BLaER1 treated with 17β-estradiol and CSF1 and Interleukin-3, amounts not matched to agents 10 nM and 100 nM (cell line): ENCODE measurements around the gene KIF16B.

ENCODE experiments used
- H3K27ac ChIP-seq, 11 experiments: shearing (Covaris generic); formaldehyde crosslinking; 2 replicates each; pipeline ENCODE4 v1.8.1; 2022
- H3K27me3 ChIP-seq, 11 experiments: shearing (Covaris generic); formaldehyde crosslinking; 2 replicates each; pipeline ENCODE4 v1.8.1; 2022
- H3K36me3 ChIP-seq, 11 experiments: shearing (Covaris generic); formaldehyde crosslinking; 2 replicates each; pipeline ENCODE4 v1.8.1; 2022
- H3K4me1 ChIP-seq, 10 experiments: shearing (Covaris generic); formaldehyde crosslinking; 2 replicates each; pipeline ENCODE4 v1.8.1; 2022
- H3K4me2 ChIP-seq, 11 experiments: shearing (Covaris generic); formaldehyde crosslinking; 2 replicates each; pipeline ENCODE4 v1.8.1; 2022
- H3K4me3 ChIP-seq, 10 experiments: shearing (Covaris generic); formaldehyde crosslinking; 2 replicates each; pipeline ENCODE4 v1.8.1; 2022
- H3K9ac ChIP-seq, 11 experiments: shearing (Covaris generic); formaldehyde crosslinking; 2 replicates each; pipeline ENCODE4 v1.8.1; 2022
- H3K9me3 ChIP-seq, 11 experiments: shearing (Covaris generic); formaldehyde crosslinking; replicated peaks in 1 of 11; 2 replicates each; pipeline ENCODE4 v1.8.1; 2022
- H4K20me1 ChIP-seq, 11 experiments: shearing (Covaris generic); formaldehyde crosslinking; 2 replicates each; pipeline ENCODE4 v1.8.1; 2022
- Cebpa-rat ChIP-seq, 11 experiments: shearing (Covaris generic); IDR thresholded peaks; 2 replicates each; pipeline ENCODE4 v1.8.1; 2022

Gene KIF16B

GRCh38 chr20:16316513-16316912 is 256.7 kb downstream of the KIF16B start:
- Histone ChIP-seq H3K9me3 (peaks cover 0 to 45% (median 19%) of the 10 kb centered on the region in 11 experiments; a peak in 15 of 22 replicates), H3K27ac (no peak overlapping the region), H3K4me1 (peaks cover 20 to 29% (median 24%) of the 10 kb centered on the region in 10 experiments), H3K4me3 (no peak overlapping the region), H3K36me3 (peaks cover 3 to 66% (median 32%) of the 10 kb centered on the region in 11 experiments; a peak in 17 of 22 replicates), H3K4me2 (no peak overlapping the region), H3K9ac (no peak overlapping the region), H4K20me1 (no peaks in the 10 kb centered on the region), H3K27me3 (no peaks in the 10 kb centered on the region)
- no peak for TF ChIP-seq Cebpa-rat (IDR thresholded peaks at IDR 0.05)

DNA sequence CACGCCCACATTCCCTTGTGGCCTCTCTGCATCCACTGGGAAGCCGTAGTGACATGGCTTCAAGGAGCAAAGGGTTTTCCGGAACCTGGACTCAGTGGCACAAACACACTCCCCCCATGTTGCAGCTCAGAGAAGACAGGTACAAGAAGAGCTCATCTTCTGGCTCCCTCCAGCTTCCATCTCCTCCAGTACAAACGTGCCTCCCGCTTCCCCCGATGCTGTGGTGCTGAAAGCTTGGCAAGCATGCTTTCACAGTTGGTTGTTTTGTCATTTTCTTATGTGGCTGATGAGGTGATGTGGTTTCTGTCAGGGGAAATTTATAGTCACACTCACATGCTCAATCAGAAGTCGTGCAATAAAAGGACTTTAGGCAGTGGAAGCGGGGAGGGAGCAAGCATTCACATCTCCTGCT is 258.5 kb downstream of the KIF16B start:
- peak overlapping the region in 1 of 11 experiments; percentile 7; a peak in 1 of 22 replicates for H3K9ac ChIP-seq
- H3K4me3 ChIP-seq = no peak overlapping the region
- no peaks in the 10 kb centered on the region for H4K20me1 ChIP-seq
- TF ChIP-seq Cebpa-rat (IDR thresholded peaks at IDR 0.05) = no peak
- H3K27ac ChIP-seq = no peak overlapping the region
- H3K4me1 ChIP-seq = peaks cover 20 to 29% (median 24%) of the 10 kb centered on the region in 10 experiments
- peak overlapping the region; percentile 3 to 68 (median 51); a peak in 19 of 22 replicates for H3K4me2 ChIP-seq
- H3K9me3 ChIP-seq = peaks cover 0 to 49% (median 19%) of the 10 kb centered on the region in 11 experiments; a peak in 15 of 22 replicates
- H3K27me3 ChIP-seq = no peaks in the 10 kb centered on the region
- peaks cover 7 to 81% (median 48%) of the 10 kb centered on the region in 11 experiments; a peak in 20 of 22 replicates for H3K36me3 ChIP-seq

- TF ChIP-seq Cebpa-rat (IDR thresholded peaks at IDR 0.05) = no peak
- H3K9ac ChIP-seq = 0 out of 22 replicates have a peak overlapping the region, but pooled peaks of 1 of the 11 experiments have one; percentile 7
- H3K27me3 ChIP-seq = no peaks in the 10 kb centered on the region
- H3K27ac ChIP-seq = no peak overlapping the region
- peaks cover 0 to 46% (median 19%) of the 10 kb centered on the region in 11 experiments; a peak in 14 of 22 replicates for H3K9me3 ChIP-seq
- H4K20me1 ChIP-seq = no peaks in the 10 kb centered on the region
- H3K4me3 ChIP-seq = no peak overlapping the region
- H3K36me3 ChIP-seq = peaks cover 7 to 81% (median 49%) of the 10 kb centered on the region in 11 experiments; a peak in 20 of 22 replicates
- peaks cover 20 to 29% (median 24%) of the 10 kb centered on the region in 10 experiments for H3K4me1 ChIP-seq
- peak overlapping the region; percentile 3 to 68 (median 51); a peak in 17 of 22 replicates for H3K4me2 ChIP-seq
These were observed 258.9 kb downstream of the KIF16B start for GRCh38 chr20:16314320-16314719.

DNA sequence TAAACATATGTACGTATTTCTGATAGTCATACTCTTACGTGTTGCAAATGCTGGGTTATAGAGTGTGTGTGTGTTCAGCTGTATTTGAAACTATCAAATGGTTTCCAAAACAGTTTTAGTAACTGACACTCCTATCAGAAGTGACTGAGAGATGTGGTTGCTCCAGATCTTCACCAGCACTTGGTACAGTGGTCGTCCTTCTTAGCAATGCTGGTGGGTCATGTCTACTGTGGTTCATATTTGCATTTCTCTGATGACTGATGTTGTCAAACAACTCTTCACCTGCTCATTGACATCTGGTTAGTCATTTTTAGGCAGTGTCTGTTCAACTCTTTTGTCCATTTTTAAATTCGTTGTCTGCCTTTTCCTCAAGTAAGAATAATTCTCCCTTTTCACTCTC is 259.3 kb downstream of the KIF16B start:
- no peak for TF ChIP-seq Cebpa-rat (IDR thresholded peaks at IDR 0.05)
- Histone ChIP-seq H3K4me1 (peaks cover 20 to 29% (median 24%) of the 10 kb centered on the region in 10 experiments), H3K4me3 (no peak overlapping the region), H3K4me2 (peak overlapping the region in 1 of 11 experiments; percentile 68; a peak in 2 of 22 replicates), H4K20me1 (no peaks in the 10 kb centered on the region), H3K9me3 (peaks cover 0 to 44% (median 15%) of the 10 kb centered on the region in 11 experiments; a peak in 14 of 22 replicates), H3K27me3 (no peaks in the 10 kb centered on the region), H3K27ac (no peak overlapping the region), H3K36me3 (peaks cover 7 to 82% (median 48%) of the 10 kb centered on the region in 11 experiments; a peak in 20 of 22 replicates), H3K9ac (no peak overlapping the region)

GRCh38 chr20:16312998-16313397 is 260.2 kb downstream of the KIF16B start:
- no peak for TF ChIP-seq Cebpa-rat (IDR thresholded peaks at IDR 0.05)
- no peak overlapping the region for H3K4me2 ChIP-seq
- peaks cover 0 to 39% (median 11%) of the 10 kb centered on the region in 11 experiments; a peak in 11 of 22 replicates for H3K9me3 ChIP-seq
- H3K9ac ChIP-seq = no peak overlapping the region
- no peaks in the 10 kb centered on the region for H4K20me1 ChIP-seq
- H3K36me3 ChIP-seq = peaks cover 7 to 82% (median 52%) of the 10 kb centered on the region in 11 experiments; a peak in 20 of 22 replicates
- no peak overlapping the region for H3K27ac ChIP-seq
- no peaks in the 10 kb centered on the region for H3K27me3 ChIP-seq
- no peak overlapping the region for H3K4me3 ChIP-seq
- H3K4me1 ChIP-seq = peaks cover 15 to 24% (median 19%) of the 10 kb centered on the region in 10 experiments

DNA sequence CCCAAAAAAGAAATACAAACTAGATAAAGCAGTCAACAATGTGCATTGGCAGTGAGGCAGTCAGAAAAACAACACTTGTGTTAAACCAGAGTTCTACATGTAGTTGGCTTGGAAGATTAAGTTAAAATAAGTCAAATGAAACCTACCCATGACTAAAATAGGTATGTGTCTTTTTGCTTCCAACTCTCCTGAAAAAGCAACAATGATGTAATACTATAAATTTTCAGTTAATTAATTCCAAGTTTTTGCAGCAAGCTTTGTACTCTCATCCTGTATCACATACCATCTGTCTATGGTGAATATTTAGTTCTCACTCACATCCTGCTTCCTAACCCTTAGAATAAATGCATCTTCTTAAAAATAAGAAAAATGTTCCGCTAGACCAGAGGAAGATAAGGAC is 261.5 kb downstream of the KIF16B start:
- Histone ChIP-seq H3K36me3 (peaks cover 7 to 78% (median 60%) of the 10 kb centered on the region in 11 experiments; a peak in 20 of 22 replicates), H3K4me2 (no peak overlapping the region), H3K9ac (no peak overlapping the region), H4K20me1 (no peaks in the 10 kb centered on the region), H3K27ac (no peak overlapping the region), H3K27me3 (no peaks in the 10 kb centered on the region), H3K4me3 (no peak overlapping the region), H3K9me3 (peaks cover 0 to 34% (median 11%) of the 10 kb centered on the region in 11 experiments; a peak in 11 of 22 replicates), H3K4me1 (peaks cover 9 to 17% (median 14%) of the 10 kb centered on the region in 10 experiments; a peak in 18 of 20 replicates)
- no peak for TF ChIP-seq Cebpa-rat (IDR thresholded peaks at IDR 0.05)

- peaks cover 13 to 89% (median 68%) of the 10 kb centered on the region in 11 experiments; a peak in 20 of 22 replicates for H3K36me3 ChIP-seq
- H3K9me3 ChIP-seq = peaks cover 10 to 49% (median 26%) of the 10 kb centered on the region in 11 experiments
- H3K9ac ChIP-seq = no peak overlapping the region
- H4K20me1 ChIP-seq = no peaks in the 10 kb centered on the region
- H3K27me3 ChIP-seq = no peaks in the 10 kb centered on the region
- no peak overlapping the region for H3K27ac ChIP-seq
- peaks cover 0 to 5% (median 0%) of the 10 kb centered on the region in 10 experiments; a peak in 1 of 20 replicates for H3K4me1 ChIP-seq
- H3K4me2 ChIP-seq = no peak overlapping the region
- no peak overlapping the region for H3K4me3 ChIP-seq
- TF ChIP-seq Cebpa-rat (IDR thresholded peaks at IDR 0.05) = no peak
These were observed 264.5 kb downstream of the KIF16B start for GRCh38 chr20:16308754-16309153.

GRCh38 chr20:16302818-16303217 is 270.4 kb downstream of the KIF16B start:
- Histone ChIP-seq H4K20me1 (no peaks in the 10 kb centered on the region), H3K36me3 (peaks cover 20 to 87% (median 59%) of the 10 kb centered on the region in 11 experiments; a peak in 21 of 22 replicates), H3K9me3 (peaks cover 37 to 64% (median 53%) of the 10 kb centered on the region in 11 experiments), H3K27ac (no peak overlapping the region), H3K4me3 (no peak overlapping the region), H3K9ac (no peak overlapping the region), H3K4me2 (no peak overlapping the region), H3K27me3 (no peaks in the 10 kb centered on the region), H3K4me1 (no peaks in the 10 kb centered on the region)
- no peak for TF ChIP-seq Cebpa-rat (IDR thresholded peaks at IDR 0.05)

DNA sequence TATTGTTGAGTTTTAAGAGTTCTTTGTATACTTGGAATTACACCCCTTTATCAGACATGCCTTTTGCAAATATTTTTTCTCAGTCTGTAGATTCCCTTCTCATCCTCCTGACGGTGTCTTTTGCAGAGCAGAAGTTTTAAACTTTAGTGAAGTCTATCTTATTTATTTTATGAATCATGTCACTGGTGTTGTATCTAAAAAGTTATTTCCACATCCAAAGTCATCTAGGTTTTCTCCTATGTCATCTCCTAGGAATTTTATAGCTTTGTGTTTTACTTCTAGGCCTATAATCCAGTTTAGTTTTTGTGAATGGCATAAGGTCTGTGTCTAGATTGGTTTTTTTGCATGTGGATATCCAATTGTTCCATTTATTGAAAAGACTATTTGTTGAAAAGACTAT is 271.3 kb downstream of the KIF16B start:
- no peaks in the 10 kb centered on the region for H4K20me1 ChIP-seq
- H3K4me1 ChIP-seq = peaks cover 0 to 6% (median 0%) of the 10 kb centered on the region in 10 experiments; a peak in 2 of 20 replicates
- H3K4me2 ChIP-seq = no peak overlapping the region
- peaks cover 37 to 72% (median 53%) of the 10 kb centered on the region in 11 experiments for H3K9me3 ChIP-seq
- no peak overlapping the region for H3K27ac ChIP-seq
- H3K27me3 ChIP-seq = no peaks in the 10 kb centered on the region
- TF ChIP-seq Cebpa-rat (IDR thresholded peaks at IDR 0.05) = no peak
- no peak overlapping the region for H3K4me3 ChIP-seq
- peaks cover 27 to 91% (median 66%) of the 10 kb centered on the region in 11 experiments; a peak in 21 of 22 replicates for H3K36me3 ChIP-seq
- no peak overlapping the region for H3K9ac ChIP-seq
